VCaP (cell line): ENCODE data around the gene RASSF4.
"Not testable (repeated sequence)": the region's sequence is repeated elsewhere in the genome, so short reads cannot be mapped to it uniquely, and the experiment has no call there.

Experiments
- H3K27ac ChIP-seq: fragments of 450-650 bp; 2 replicates; pipeline ENCODE4 v1.5.1; 2017
- TF ChIP-seq, protein P1 (sequence below): fragments of 450-650 bp; conservative IDR thresholded peaks from 2 replicates; pipeline ENCODE4 v1.5.1; 2017; ENCODE audit warnings: mild to moderate bottlenecking, moderate library complexity

Gene RASSF4

DNA sequence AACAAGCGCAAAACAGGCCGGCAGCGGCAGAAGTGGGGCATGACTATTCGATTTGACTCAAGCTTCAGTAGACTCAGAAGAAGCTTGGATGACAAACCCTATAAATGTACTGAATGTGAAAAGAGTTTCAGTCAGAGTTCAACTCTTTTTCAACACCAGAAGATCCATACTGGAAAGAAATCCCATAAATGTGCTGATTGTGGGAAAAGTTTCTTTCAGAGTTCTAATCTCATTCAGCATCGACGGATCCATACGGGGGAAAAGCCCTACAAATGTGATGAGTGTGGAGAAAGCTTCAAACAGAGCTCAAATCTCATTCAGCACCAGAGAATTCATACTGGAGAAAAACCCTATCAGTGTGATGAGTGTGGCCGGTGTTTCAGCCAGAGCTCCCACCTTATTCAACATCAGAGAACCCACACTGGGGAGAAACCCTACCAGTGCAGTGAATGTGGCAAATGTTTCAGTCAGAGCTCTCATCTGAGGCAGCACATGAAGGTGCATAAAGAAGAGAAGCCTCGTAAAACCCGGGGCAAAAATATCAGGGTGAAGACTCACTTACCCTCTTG, 43.9 kb downstream of the RASSF4 start:
- TF ChIP-seq, protein P1, sequence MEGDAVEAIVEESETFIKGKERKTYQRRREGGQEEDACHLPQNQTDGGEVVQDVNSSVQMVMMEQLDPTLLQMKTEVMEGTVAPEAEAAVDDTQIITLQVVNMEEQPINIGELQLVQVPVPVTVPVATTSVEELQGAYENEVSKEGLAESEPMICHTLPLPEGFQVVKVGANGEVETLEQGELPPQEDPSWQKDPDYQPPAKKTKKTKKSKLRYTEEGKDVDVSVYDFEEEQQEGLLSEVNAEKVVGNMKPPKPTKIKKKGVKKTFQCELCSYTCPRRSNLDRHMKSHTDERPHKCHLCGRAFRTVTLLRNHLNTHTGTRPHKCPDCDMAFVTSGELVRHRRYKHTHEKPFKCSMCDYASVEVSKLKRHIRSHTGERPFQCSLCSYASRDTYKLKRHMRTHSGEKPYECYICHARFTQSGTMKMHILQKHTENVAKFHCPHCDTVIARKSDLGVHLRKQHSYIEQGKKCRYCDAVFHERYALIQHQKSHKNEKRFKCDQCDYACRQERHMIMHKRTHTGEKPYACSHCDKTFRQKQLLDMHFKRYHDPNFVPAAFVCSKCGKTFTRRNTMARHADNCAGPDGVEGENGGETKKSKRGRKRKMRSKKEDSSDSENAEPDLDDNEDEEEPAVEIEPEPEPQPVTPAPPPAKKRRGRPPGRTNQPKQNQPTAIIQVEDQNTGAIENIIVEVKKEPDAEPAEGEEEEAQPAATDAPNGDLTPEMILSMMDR, result no peak
- no peak overlapping the region for H3K27ac ChIP-seq

DNA sequence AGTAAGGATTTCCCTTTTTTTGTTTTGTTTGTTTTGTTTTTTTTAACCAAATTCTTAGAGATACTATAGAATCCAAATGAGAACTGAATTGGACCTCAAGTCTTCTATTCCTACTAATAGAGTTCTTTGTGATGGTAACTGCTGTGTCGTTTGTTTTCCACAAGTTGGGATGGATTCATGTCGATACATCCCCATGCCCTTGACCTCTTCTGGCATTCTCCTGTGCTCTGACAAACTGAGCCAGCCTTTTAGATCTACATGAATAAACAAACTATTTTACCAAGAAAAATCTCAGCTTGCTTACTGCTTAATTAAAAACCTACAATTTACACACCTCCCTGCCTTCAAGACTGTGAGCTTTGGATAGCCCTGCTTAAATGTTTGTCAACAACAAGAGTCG, 45.1 kb downstream of the RASSF4 start:
- H3K27ac ChIP-seq, result no peak overlapping the region
- TF ChIP-seq, protein P1, result no peak

DNA sequence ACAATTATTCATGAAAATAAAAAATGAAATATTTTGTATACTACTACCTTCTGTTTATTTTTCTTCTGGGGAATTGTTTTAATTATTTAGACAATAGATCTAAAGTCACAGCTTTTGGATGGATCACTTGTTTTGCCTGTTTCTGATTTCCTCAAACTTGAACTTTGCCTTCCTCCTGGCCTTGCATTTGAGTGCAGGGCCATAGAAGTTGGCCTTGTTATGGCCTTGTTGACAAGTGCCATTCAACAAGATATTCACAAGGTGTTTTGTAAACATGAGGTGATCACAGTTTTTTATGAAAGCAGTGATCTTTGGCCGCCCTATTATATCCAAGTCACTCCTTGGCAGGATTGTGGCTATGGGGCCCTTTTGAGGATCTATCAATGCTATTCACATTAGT, 45.7 kb downstream of the RASSF4 start:
- H3K27ac ChIP-seq, result no peak overlapping the region
- TF ChIP-seq, protein P1, result no peak

DNA sequence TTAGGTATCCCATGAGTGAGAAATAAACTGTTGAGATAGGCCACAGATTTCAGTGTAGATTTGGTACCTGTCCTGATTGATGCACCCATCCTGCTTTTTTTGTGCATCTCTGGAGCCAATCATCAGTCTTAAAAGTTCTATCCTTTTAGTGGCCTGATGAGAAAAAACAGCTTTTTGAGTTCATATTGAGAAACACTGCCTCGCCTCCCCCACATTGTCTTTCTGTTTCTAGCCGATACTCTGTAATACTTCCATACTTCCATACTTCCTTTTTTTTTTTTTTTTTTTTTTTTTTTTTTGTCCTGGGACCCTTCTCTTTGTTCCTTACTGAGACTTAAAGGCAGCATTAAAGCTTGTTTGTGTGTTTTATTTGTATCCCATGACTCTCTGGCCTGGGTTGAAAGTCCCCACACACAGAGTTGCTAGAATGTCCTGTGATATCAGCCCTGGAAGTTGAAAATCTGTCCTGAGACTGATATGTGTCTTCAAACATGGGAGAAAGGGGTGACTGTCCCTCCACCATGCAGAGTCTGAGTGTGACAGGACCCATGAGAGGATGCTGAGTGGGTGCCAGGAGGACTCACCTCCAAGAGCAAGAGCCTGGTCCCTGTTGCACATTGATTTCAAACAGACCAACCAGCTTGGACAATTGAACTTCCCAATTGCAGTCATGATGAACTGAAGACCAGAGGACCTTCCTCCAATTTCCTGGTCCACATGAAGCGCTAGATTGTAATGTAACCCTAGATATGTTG, 46.9 kb downstream of the RASSF4 start:
- H3K27ac ChIP-seq, result no peak overlapping the region
- TF ChIP-seq, protein P1, result no peak

DNA sequence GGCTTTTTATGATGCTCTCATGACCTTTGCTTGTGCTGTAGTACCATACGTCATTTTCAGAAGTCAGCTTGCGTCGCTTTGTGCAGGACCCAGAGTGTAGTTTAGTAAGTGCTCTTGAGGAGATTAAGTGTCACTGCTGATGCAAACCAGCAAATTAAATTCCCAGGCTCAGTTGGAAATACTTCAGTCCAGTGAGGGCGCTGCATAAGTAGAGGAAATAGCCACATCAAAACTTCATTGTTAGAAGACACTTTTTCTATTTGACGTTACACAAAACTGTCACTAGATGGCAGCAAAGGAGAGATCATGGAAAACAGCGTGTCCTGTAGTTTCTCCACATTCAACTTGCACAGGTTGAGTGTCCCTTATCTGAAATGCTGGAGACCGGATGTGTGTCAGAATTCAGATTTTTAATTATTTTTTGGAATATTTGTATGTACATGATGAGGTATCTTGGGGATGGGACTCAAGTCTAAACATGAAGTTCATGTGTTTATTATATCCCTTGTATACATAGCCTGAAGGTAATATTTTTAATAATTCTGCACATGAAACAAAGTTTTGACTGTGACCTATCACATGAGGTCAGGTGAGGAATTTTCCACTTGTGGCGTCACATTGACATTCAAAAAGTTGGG, 49.0 kb downstream of the RASSF4 start:
- no peak overlapping the region for H3K27ac ChIP-seq
- TF ChIP-seq, protein P1, result peak; percentile 85

DNA sequence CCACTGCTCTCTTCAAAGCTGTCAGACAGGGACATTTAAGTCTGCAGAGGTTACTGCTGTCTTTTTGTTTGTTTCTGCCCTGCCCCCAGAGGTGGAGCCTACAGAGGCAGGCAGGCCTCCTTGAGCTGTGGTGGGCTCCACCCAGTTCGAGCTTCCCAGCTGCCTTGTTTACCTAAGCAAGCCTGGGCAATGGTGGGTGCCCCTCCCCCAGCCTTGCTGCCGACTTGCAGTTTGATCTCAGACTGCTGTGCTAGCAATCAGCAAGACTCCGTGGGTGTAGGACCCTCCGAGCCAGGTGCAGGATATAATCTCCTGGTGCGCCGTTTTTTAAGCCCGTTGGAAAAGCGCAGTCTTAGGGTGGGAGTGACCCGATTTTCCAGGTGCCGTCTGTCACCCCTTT, 55.0 kb downstream of the RASSF4 start:
- H3K27ac ChIP-seq, result not testable (repeated sequence)

DNA sequence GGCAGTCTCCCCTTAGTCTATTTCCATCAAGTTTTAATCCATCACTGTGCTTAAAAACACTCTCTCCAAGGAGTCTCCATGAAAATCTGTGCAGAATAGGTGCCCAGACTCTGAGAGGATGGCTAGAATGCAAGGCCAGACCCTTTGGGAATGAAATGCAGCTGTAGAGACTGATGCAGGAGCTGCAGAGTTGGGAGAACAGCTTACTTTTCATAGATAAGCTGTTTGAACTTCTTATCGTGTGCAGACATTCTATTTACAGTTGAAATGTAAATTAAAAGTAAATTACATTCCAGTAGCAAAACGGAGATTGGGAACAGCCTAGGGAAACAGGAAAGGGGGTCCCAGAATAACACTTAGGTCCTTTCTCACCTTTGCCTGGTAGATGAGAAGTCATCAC, 56.0 kb downstream of the RASSF4 start:
- H3K27ac ChIP-seq, result no peak overlapping the region
- TF ChIP-seq, protein P1, result no peak

DNA sequence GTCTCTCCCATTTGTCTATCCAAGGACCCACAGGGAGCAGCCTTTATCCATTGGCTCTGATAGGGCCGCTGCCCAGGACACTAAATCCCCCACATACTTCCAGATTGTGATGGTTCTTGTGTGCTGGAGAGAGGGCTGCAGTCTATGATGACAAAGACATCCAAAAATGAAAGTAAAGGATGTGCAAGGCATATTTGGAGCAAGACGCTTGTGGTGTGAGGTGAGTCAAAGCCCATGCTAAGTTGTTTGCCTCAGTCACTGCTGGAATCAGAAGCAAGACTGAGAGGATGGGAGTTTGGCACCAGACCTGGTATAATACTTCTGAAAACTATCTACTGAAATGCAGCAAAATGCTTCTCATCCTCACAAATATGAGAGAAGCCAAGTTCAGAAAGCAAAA, 63.8 kb downstream of the RASSF4 start:
- no peak overlapping the region for H3K27ac ChIP-seq
- TF ChIP-seq, protein P1, result no peak
